Mucosa of rectum (tissue), 2 donors: ENCODE data around the gene PCSK1.

Experiments
- H3K27ac ChIP-seq, 2 donors: one replicate each; pipeline ENCODE4 v1.7.0; 2013; ENCODE audit warnings: inconsistent platforms in 2 of 2, low read depth in 2 of 2, low read length in 2 of 2
- H3K27me3 ChIP-seq, 2 donors: one replicate each; pipeline ENCODE4 v1.7.0; 2013; ENCODE audit warnings: low read length in 2 of 2; ENCODE audit not compliant: control insufficient read depth in 2 of 2, insufficient read depth in 2 of 2
- H3K36me3 ChIP-seq, 2 donors: one replicate each; pipeline ENCODE4 v1.7.0; 2013; ENCODE audit warnings: low read length in 2 of 2; ENCODE audit not compliant: control insufficient read depth in 2 of 2, insufficient read depth in 2 of 2
- H3K4me1 ChIP-seq, 2 donors: one replicate each; pipeline ENCODE4 v1.7.0; 2013; ENCODE audit warnings: low read length in 2 of 2, mild to moderate bottlenecking in 1 of 2; ENCODE audit not compliant: control insufficient read depth in 2 of 2, insufficient read depth in 2 of 2
- H3K4me3 ChIP-seq, 2 donors: one replicate each; pipeline ENCODE4 v1.7.0; 2013; ENCODE audit warnings: low read length in 2 of 2
- H3K9ac ChIP-seq, 2 donors: one replicate each; pipeline ENCODE4 v1.7.0; 2013; ENCODE audit warnings: low read length in 2 of 2, low read depth in 1 of 2, mild to moderate bottlenecking in 1 of 2
- H3K9me3 ChIP-seq, 2 donors: one replicate each; pipeline ENCODE4 v1.7.0; 2013; ENCODE audit warnings: low read length in 2 of 2; ENCODE audit not compliant: control insufficient read depth in 2 of 2
- donor health status: healthy.
- donor health status: Normal muscosa, but diverticular disease.

Gene PCSK1

DNA sequence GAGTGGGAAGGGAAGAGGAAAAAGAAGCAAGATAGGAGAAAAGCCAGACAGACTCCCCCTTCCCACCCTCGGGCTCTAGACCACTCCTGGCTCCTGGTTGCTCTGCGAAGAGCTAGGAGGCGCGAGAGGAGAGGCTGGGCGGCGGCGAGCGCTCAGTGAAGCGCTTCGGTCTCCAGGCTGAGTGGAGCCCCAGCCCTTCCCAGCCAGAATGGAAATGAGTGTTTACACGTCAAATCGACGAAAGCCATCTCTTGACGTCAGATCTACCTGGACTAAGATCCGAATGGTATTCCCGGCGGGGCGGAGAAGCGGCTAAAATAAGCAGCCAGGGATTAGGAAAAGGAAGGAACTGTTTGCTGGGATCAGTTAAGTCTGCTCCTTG is at the start of gene PCSK1:
Gene PCSK1, minus strand, starts transcription at position 183 of the 382 bp plus-strand sequence. CDS start 206 bp downstream, outside the sequence.
- Histone ChIP-seq H3K27ac (no peak within 1 kb of the TSS), H3K27me3 (peaks cover 12 to 17% of the 10 kb centered on the region in 2 donors), H3K4me1 (no peaks in the 10 kb centered on the region), H3K36me3 (no peaks in the 10 kb centered on the region), H3K4me3 (no peak within 1 kb of the TSS), H3K9ac (no peak within 1 kb of the TSS), H3K9me3 (peaks cover 0 to 2% of the 10 kb centered on the region in 2 donors)

GRCh38 chr5:96481867-96482266 is 48.8 kb upstream of the PCSK1 start:
- H3K4me3 ChIP-seq: no peak overlapping the region
- H3K27ac ChIP-seq: no peak overlapping the region
- no peak overlapping the region for H3K9ac ChIP-seq
- H3K9me3 ChIP-seq: no peaks in the 10 kb centered on the region
- H3K36me3 ChIP-seq: no peaks in the 10 kb centered on the region
- no peaks in the 10 kb centered on the region for H3K27me3 ChIP-seq
- H3K4me1 ChIP-seq: no peaks in the 10 kb centered on the region

DNA sequence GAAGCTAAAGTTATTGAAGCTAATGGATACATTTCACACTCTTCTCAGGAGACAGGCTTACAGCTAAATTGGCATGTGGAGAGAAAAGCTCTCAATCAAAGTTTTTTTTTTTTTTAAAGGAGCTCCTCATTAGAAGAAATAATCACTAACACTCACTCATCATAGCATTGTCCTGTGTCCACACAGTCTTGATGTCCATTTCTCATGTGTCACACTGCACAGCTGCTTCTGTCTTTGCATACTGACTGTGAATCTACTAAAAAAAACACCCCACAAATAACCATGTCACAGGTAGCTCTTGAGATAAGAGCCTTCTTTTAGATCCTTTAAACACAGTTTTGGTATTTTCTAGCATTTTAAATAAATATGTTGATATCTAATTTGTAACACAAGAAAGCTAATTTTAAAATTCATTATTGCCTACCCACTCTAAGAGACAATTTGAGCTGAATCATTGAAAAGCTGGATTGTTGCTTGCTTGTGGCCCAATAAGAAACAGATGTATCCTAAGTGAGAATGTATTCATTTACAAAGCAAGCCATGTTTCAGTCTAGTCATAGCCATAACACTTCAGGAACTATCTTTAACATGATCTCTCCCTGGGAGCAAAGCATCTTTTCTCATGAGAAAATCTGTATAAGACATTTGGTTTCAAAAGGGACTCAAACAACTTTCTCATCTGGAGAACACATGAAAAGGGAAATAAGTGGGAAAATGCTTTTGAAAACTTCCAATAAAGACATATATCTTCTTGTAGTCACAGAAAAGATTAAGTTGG is 48.1 kb upstream of the PCSK1 start:
- H3K4me1 ChIP-seq: no peaks in the 10 kb centered on the region
- no peak overlapping the region for H3K4me3 ChIP-seq
- no peaks in the 10 kb centered on the region for H3K9me3 ChIP-seq
- no peaks in the 10 kb centered on the region for H3K36me3 ChIP-seq
- no peak overlapping the region for H3K27ac ChIP-seq
- no peaks in the 10 kb centered on the region for H3K27me3 ChIP-seq
- no peak overlapping the region for H3K9ac ChIP-seq

GRCh38 chr5:96478983-96479382 is 45.9 kb upstream of the PCSK1 start:
- Histone ChIP-seq H3K27me3 (no peaks in the 10 kb centered on the region), H3K4me3 (no peak overlapping the region), H3K9me3 (no peaks in the 10 kb centered on the region), H3K36me3 (no peaks in the 10 kb centered on the region), H3K4me1 (no peaks in the 10 kb centered on the region), H3K9ac (no peak overlapping the region), H3K27ac (no peak overlapping the region)

GRCh38 chr5:96476654-96477053 is 43.6 kb upstream of the PCSK1 start:
- Histone ChIP-seq H3K9me3 (no peaks in the 10 kb centered on the region), H3K4me3 (no peak overlapping the region), H3K4me1 (no peaks in the 10 kb centered on the region), H3K27me3 (no peaks in the 10 kb centered on the region), H3K9ac (no peak overlapping the region), H3K36me3 (no peaks in the 10 kb centered on the region), H3K27ac (no peak overlapping the region)

DNA sequence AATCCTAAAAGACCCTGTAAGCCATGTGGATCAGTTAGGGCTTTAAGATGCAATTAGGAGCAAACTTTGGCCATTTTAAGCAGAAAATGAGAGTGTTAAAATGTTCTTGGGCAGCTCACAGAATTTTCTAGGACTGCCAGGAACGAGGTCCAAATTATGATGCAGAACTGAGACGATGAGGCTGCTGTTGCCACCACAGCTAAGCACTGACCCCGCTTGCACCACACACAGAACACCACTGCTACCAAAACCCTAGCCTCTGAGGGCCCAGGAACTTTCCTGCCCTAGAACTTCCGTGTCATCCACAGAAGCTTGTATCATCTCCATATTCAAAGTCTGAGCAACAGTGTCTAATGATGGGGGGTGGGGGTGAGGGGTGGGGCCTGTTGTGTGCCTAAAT is 41.0 kb upstream of the PCSK1 start:
- Histone ChIP-seq H3K9me3 (no peaks in the 10 kb centered on the region), H3K4me1 (no peaks in the 10 kb centered on the region), H3K9ac (no peak overlapping the region), H3K27ac (no peak overlapping the region), H3K4me3 (no peak overlapping the region), H3K36me3 (no peaks in the 10 kb centered on the region), H3K27me3 (no peaks in the 10 kb centered on the region)

GRCh38 chr5:96473155-96473554 is 40.1 kb upstream of the PCSK1 start:
- no peaks in the 10 kb centered on the region for H3K9me3 ChIP-seq

DNA sequence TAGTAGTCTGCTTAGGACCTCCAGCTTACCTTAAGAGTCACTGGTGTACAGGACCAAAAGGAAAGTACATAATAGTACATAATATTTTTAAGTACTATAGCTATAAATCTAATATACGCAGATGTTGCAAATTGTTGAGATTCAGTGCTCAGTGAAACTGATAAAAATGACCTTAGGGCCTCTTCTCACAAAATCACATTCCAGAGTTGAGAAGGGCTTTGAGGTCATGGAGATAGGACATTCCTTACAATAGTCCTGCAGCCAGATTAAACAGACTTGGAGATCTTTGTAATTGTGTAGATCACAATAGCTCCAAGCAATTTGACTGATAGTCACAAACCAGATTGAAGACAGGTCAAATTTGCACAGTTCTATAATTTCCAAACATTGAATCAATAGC is 37.7 kb upstream of the PCSK1 start:
- no peaks in the 10 kb centered on the region for H3K9me3 ChIP-seq
- no peak overlapping the region for H3K27ac ChIP-seq
- H3K27me3 ChIP-seq: no peaks in the 10 kb centered on the region
- H3K9ac ChIP-seq: no peak overlapping the region
- H3K4me3 ChIP-seq: no peak overlapping the region
- no peaks in the 10 kb centered on the region for H3K4me1 ChIP-seq
- no peaks in the 10 kb centered on the region for H3K36me3 ChIP-seq

More at GRCh38 chr5:96473155-96473554, 40.1 kb upstream of the PCSK1 start:
- Histone ChIP-seq H3K9ac (no peak overlapping the region), H3K4me1 (no peaks in the 10 kb centered on the region), H3K4me3 (no peak overlapping the region), H3K27me3 (no peaks in the 10 kb centered on the region), H3K27ac (no peak overlapping the region), H3K36me3 (no peaks in the 10 kb centered on the region)

DNA sequence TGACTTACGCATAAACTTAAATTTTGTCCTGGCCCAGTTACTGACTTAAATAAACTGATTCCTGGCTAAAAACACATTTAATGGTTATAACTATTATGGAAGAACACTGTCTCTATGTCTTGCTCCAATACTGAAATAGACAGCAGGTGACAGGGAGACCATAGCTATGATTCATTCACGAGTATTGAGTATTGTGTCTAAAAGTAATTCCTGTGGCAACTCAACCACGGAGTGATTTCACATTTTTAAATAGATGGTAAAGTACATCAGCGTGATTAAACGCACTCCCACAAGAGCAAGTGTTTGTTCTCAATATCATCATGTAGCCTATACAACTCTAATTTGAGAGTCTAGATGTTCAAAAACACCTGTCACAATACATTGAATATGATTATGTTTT is 35.9 kb upstream of the PCSK1 start:
- Histone ChIP-seq H3K27ac (no peak overlapping the region), H3K36me3 (no peaks in the 10 kb centered on the region), H3K9me3 (no peaks in the 10 kb centered on the region), H3K4me3 (no peak overlapping the region), H3K9ac (no peak overlapping the region), H3K27me3 (no peaks in the 10 kb centered on the region), H3K4me1 (no peaks in the 10 kb centered on the region)

- Histone ChIP-seq H3K9me3 (no peaks in the 10 kb centered on the region), H3K36me3 (no peaks in the 10 kb centered on the region), H3K9ac (no peak overlapping the region)
Observed at GRCh38 chr5:96463091-96463490, 30.0 kb upstream of the PCSK1 start.

More at GRCh38 chr5:96463091-96463490, 30.0 kb upstream of the PCSK1 start:
- Histone ChIP-seq H3K27ac (no peak overlapping the region), H3K4me3 (no peak overlapping the region), H3K27me3 (no peaks in the 10 kb centered on the region), H3K4me1 (no peaks in the 10 kb centered on the region)
